Colonic mucosa (tissue), 4 donors: Measurements from ENCODE around the gene OR2T4. TPM values are rescaled to one million over a fixed set of nuclear protein-coding genes. Genes with fewer than 3 reads are reported as not detected.

Experiments
- DNase-seq: peaks from one replicate; pipeline ENCODE4 v3.0.0-alpha.2; 2020
- H3K27ac ChIP-seq: fragments of 200-600 bp; one replicate; pipeline ENCODE4 v1.8.0; 2021
- H3K27me3 ChIP-seq: fragments of 200-600 bp; one replicate; pipeline ENCODE4 v1.8.0; 2021
- H3K36me3 ChIP-seq: fragments of 200-600 bp; one replicate; pipeline ENCODE4 v1.8.0; 2021
- H3K4me1 ChIP-seq: fragments of 200-600 bp; one replicate; pipeline ENCODE4 v1.8.0; 2021; ENCODE audit warnings: mild to moderate bottlenecking
- H3K4me3 ChIP-seq: fragments of 200-600 bp; one replicate; pipeline ENCODE4 v1.8.0; 2021
- H3K9ac ChIP-seq, 2 donors: one replicate each; pipeline ENCODE4 v1.7.0; 2013; ENCODE audit warnings: control low read depth in 2 of 2, low read depth in 2 of 2, low read length in 2 of 2
- H3K9me3 ChIP-seq: fragments of 200-600 bp; one replicate; pipeline ENCODE4 v1.8.0; 2021
- intact Hi-C: fragments of 100-400 bp; cut with DNase I; formaldehyde crosslinking; loops from one replicate; pipeline ENCODE4 v1.14.1; 2022
- total RNA-seq, 2 donors: library from RNA; stranded (reverse); fragmentation: NEBNext Ultra II Directional in 1 of 2; extraction: Animal tissue kit (Norgen Biotek cat#: 25700) in 1 of 2; gene quantifications; one replicate each; pipeline ENCODE4 v1.2.1, GENCODE V29; 2021
- TF ChIP-seq, protein P1 (sequence below): fragments of 200-600 bp; IDR thresholded peaks from one replicate; pipeline ENCODE4 v1.8.0; 2022; ENCODE audit warnings: antibody characterized with exemption, mild to moderate bottlenecking
- donor health status: healthy.
- donor health status: DM: no; HTN: no; CAD: no.
- donor health status: DM: no; HTN: no; CAD: no.

Gene OR2T4, protein sequence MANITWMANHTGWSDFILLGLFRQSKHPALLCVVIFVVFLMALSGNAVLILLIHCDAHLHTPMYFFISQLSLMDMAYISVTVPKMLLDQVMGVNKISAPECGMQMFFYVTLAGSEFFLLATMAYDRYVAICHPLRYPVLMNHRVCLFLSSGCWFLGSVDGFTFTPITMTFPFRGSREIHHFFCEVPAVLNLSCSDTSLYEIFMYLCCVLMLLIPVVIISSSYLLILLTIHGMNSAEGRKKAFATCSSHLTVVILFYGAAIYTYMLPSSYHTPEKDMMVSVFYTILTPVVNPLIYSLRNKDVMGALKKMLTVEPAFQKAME
- not detected for total RNA-seq

GRCh38 chr1:248361121-248361715, at the start of gene OR2T4:
Gene OR2T4 (plus strand): TSS chr1:248361665. CDS start chr1:248361665, 0 bp downstream.
- Histone ChIP-seq H3K36me3 (no peaks in the 10 kb centered on the region), H3K4me1 (no peaks in the 10 kb centered on the region), H3K27ac (no peak within 1 kb of the TSS), H3K9me3 (no peaks in the 10 kb centered on the region), H3K9ac (no peak within 1 kb of the TSS), H3K4me3 (no peak within 1 kb of the TSS), H3K27me3 (no peaks in the 10 kb centered on the region)
- TF ChIP-seq, protein P1, sequence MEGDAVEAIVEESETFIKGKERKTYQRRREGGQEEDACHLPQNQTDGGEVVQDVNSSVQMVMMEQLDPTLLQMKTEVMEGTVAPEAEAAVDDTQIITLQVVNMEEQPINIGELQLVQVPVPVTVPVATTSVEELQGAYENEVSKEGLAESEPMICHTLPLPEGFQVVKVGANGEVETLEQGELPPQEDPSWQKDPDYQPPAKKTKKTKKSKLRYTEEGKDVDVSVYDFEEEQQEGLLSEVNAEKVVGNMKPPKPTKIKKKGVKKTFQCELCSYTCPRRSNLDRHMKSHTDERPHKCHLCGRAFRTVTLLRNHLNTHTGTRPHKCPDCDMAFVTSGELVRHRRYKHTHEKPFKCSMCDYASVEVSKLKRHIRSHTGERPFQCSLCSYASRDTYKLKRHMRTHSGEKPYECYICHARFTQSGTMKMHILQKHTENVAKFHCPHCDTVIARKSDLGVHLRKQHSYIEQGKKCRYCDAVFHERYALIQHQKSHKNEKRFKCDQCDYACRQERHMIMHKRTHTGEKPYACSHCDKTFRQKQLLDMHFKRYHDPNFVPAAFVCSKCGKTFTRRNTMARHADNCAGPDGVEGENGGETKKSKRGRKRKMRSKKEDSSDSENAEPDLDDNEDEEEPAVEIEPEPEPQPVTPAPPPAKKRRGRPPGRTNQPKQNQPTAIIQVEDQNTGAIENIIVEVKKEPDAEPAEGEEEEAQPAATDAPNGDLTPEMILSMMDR, result no peak
- intact Hi-C loops, result no loop called here
- DNase-seq, result no peak

DNA sequence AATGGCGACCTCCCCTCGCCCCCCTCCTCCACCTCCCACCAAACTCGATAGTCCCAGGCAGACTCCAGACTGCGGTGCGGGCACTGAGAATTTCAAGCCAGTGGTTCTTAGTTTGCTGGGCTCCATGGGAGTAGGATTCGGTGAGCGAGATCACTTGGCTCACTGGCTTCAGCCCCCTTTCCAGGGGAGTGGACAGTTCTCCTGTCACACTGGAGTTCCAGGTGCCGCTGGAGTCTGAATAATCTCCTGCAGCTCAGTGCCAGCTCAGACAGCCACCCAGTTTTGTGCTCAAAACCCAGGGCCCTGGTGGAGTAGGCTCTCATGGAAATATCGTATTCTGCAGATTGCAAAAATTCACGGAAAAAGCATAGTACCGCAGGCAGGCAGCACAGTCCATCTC, 44.7 kb upstream of the OR2T4 start:
- no peaks in the 10 kb centered on the region for H3K4me1 ChIP-seq
- H3K27ac ChIP-seq, result no peak overlapping the region
- no peak for DNase-seq
- no peaks in the 10 kb centered on the region for H3K27me3 ChIP-seq
- H3K9me3 ChIP-seq, result no peaks in the 10 kb centered on the region
- no peak overlapping the region for H3K4me3 ChIP-seq
- no peak overlapping the region for H3K9ac ChIP-seq
- no peaks in the 10 kb centered on the region for H3K36me3 ChIP-seq
- TF ChIP-seq, protein P1, result no peak
- intact Hi-C loops, result no loop called here

DNA sequence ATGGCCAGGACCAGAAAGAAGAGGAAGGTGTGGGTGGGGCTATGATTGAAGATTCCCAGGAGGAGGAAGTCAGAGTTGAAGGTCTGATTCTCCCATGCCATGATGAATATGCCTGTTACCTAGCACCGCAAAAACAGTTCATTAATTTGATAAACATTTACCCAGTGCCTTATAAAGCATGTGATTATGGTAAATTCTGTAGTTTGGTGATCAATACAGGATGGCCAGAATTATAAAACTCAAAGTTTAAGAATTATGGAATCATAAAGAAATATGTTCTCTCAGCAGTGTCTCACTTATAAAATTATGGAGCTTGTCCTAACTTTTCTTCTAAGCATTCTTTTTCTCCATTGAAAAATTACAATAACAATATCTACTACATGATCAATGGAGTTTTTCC, 37.0 kb upstream of the OR2T4 start, which contains the start of gene OR2M7:
Gene OR2M7, minus strand, starts transcription at position 101 of the 400 bp plus-strand sequence. Its CDS starts 0 bp downstream, at position 101.
- H3K9ac ChIP-seq, result no peak within 1 kb of the TSS
- H3K27me3 ChIP-seq, result no peaks in the 10 kb centered on the region
- DNase-seq, result no peak
- H3K4me1 ChIP-seq, result no peaks in the 10 kb centered on the region
- H3K36me3 ChIP-seq, result no peaks in the 10 kb centered on the region
- TF ChIP-seq, protein P1, result no peak
- H3K4me3 ChIP-seq, result no peak within 1 kb of the TSS
- H3K27ac ChIP-seq, result no peak within 1 kb of the TSS
- intact Hi-C loops, result no loop called here
- no peaks in the 10 kb centered on the region for H3K9me3 ChIP-seq

- no peak overlapping the region for H3K9ac ChIP-seq
- no peak overlapping the region for H3K4me3 ChIP-seq
- H3K4me1 ChIP-seq, result no peaks in the 10 kb centered on the region
- no peak for DNase-seq
- intact Hi-C loops, result no loop called here
- TF ChIP-seq, protein P1, result no peak
- no peaks in the 10 kb centered on the region for H3K27me3 ChIP-seq
- H3K27ac ChIP-seq, result no peak overlapping the region
- no peaks in the 10 kb centered on the region for H3K36me3 ChIP-seq
- no peaks in the 10 kb centered on the region for H3K9me3 ChIP-seq
These were observed 18.0 kb upstream of the OR2T4 start for GRCh38 chr1:248343451-248343850.

DNA sequence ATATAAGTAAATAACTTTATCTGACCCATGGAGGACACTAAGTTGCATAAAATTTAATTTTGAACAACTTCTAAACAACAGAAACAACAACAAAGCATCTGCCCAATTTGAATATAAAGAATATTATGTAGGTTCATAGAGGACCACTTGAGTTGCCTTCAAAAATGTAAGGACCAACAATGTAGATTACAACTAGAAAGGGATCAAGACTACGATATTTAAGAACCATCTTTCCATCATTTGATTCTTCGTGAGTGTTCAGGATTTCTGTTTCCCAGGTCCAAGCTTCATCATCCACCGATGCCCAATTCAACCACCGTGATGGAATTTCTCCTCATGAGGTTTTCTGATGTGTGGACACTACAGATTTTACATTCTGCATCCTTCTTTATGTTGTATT, 13.0 kb upstream of the OR2T4 start, which contains the start of gene OR14C36:
Gene OR14C36, plus strand, starts transcription at position 301 of the 400 bp plus-strand sequence. Its CDS starts 0 bp downstream, at position 301.
- TF ChIP-seq, protein P1, result no peak
- intact Hi-C loops, result no loop called here
- no peaks in the 10 kb centered on the region for H3K36me3 ChIP-seq

More for the DNA sequence above, 13.0 kb upstream of the OR2T4 start, which contains the start of gene OR14C36:
- Histone ChIP-seq H3K9me3 (no peaks in the 10 kb centered on the region), H3K27ac (no peak within 1 kb of the TSS), H3K4me3 (no peak within 1 kb of the TSS), H3K9ac (no peak within 1 kb of the TSS), H3K27me3 (no peaks in the 10 kb centered on the region), H3K4me1 (no peaks in the 10 kb centered on the region)
- DNase-seq, result no peak
